Adipocyte (in vitro differentiated cells): ENCODE data around the gene HELQ.

Experiments used
- DNase-seq: peaks from one replicate; pipeline ENCODE4 v3.0.0-alpha.2; 2015; ENCODE audit warnings: low read depth
- H3K27me3 ChIP-seq: replicated peaks from 2 replicates; pipeline ENCODE4 v1.7.0; 2013; ENCODE audit warnings: mild to moderate bottlenecking, low read length, moderate library complexity; ENCODE audit not compliant: control insufficient read depth, insufficient read depth
- H3K36me3 ChIP-seq: 2 replicates; pipeline ENCODE4 v1.7.0; 2013; ENCODE audit warnings: low read length, mild to moderate bottlenecking, moderate library complexity; ENCODE audit not compliant: control insufficient read depth, insufficient read depth, severe bottlenecking
- H3K4me1 ChIP-seq: 2 replicates; pipeline ENCODE4 v1.7.0; 2013; ENCODE audit warnings: mild to moderate bottlenecking, low read length, moderate library complexity; ENCODE audit not compliant: control insufficient read depth, insufficient read depth
- H3K4me3 ChIP-seq: 2 replicates; pipeline ENCODE4 v1.7.0; 2013; ENCODE audit warnings: mild to moderate bottlenecking, low read length, moderate library complexity
- H3K9ac ChIP-seq: 2 replicates; pipeline ENCODE4 v1.7.0; 2013; ENCODE audit warnings: mild to moderate bottlenecking, low read length, moderate library complexity
- H3K9me3 ChIP-seq: 2 replicates; pipeline ENCODE4 v1.7.0; 2013; ENCODE audit warnings: mild to moderate bottlenecking, low read length, moderate library complexity; ENCODE audit not compliant: control insufficient read depth

Gene HELQ

GRCh38 chr4:83388313-83388676 is 67.3 kb downstream of the HELQ start:
- Histone ChIP-seq H3K36me3 (no peaks in the 10 kb centered on the region), H3K27me3 (no peaks in the 10 kb centered on the region), H3K9me3 (no peaks in the 10 kb centered on the region), H3K4me3 (no peak overlapping the region), H3K4me1 (peaks cover 12% of the 10 kb centered on the region), H3K9ac (no peak overlapping the region)
- no peak for DNase-seq

DNA sequence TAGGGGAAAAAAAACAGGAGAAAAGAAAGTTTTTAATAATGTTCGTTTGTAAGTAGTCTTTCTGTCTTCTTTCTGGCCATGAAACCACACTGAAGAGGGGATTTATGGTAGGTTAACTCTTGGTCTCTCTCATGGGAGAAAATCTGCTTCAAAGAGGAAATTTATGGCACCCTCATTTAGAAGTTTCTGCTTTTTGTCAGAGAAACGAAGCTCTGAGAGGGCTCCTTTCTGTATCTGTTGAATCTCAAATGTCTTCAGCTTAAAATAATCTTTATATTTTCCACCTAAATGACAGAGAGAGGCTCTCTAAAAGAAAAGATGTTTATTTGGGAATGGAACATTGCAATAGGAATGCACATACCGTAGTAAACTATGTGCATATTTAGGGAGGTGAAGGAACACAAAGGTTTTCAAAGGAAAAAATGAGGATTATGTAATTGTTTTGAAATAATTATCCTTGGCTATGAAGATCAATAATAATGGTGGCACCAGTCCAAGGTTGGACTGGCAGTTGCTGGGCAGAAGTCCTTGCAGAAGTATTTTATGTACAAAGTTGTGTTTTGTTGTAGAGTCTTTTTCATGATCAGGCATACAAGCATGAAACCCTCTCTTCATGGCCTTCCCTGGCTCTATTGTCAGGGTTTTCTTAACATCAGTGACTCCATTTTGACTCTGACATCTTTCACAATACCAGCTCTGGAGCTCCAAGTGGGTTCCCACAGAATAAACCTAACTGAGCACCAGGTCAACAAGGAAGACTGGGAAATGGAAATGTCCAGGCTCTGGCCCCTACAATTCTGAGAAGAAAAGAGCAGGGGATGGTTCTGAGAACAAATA is 67.9 kb downstream of the HELQ start:
- H3K27me3 ChIP-seq: no peaks in the 10 kb centered on the region
- no peak overlapping the region for H3K9ac ChIP-seq
- H3K36me3 ChIP-seq: no peaks in the 10 kb centered on the region
- H3K9me3 ChIP-seq: no peaks in the 10 kb centered on the region
- DNase-seq: peak; percentile 12
- H3K4me1 ChIP-seq: peaks cover 12% of the 10 kb centered on the region
- no peak overlapping the region for H3K4me3 ChIP-seq

GRCh38 chr4:83387012-83387411 is 68.6 kb downstream of the HELQ start:
- peak; percentile 7 for DNase-seq
- Histone ChIP-seq H3K9me3 (peaks cover 4% of the 10 kb centered on the region), H3K4me1 (peaks cover 12% of the 10 kb centered on the region), H3K4me3 (no peak overlapping the region), H3K27me3 (no peaks in the 10 kb centered on the region), H3K36me3 (no peaks in the 10 kb centered on the region), H3K9ac (no peak overlapping the region)

- no peak for DNase-seq
- peaks cover 10% of the 10 kb centered on the region for H3K4me1 ChIP-seq
- no peak overlapping the region for H3K4me3 ChIP-seq
- H3K36me3 ChIP-seq: no peaks in the 10 kb centered on the region
- H3K9ac ChIP-seq: no peak overlapping the region
- peaks cover 7% of the 10 kb centered on the region for H3K9me3 ChIP-seq
- no peaks in the 10 kb centered on the region for H3K27me3 ChIP-seq
These were observed 72.8 kb downstream of the HELQ start for GRCh38 chr4:83382850-83383249.

- H3K36me3 ChIP-seq: no peaks in the 10 kb centered on the region
- peaks cover 7% of the 10 kb centered on the region for H3K9me3 ChIP-seq
- no peak overlapping the region for H3K9ac ChIP-seq
- peaks cover 3% of the 10 kb centered on the region for H3K4me1 ChIP-seq
- no peaks in the 10 kb centered on the region for H3K27me3 ChIP-seq
- H3K4me3 ChIP-seq: no peak overlapping the region
- no peak for DNase-seq
These were observed 74.5 kb downstream of the HELQ start for GRCh38 chr4:83381173-83381572.

DNA sequence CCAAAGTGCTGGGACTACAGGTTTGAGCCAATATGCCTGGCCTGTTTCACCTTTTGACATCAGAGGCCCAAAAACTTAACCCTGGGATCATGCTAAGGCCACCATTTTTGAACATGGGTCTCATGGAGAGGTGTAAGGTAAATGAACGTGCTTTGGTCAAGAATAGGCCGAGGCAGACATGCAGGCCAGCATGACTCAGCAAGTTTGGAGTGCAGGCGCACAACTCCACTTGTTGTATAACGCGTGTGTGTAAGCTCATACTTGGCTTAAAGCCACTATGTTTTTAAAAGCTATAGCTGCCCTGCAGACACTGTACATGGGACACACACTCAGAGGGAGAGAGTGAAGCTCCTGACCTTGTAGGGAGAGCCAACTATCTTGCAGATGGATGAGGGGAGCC is 77.2 kb downstream of the HELQ start:
- no peak for DNase-seq
- H3K9me3 ChIP-seq: peaks cover 7% of the 10 kb centered on the region
- H3K9ac ChIP-seq: no peak overlapping the region
- peaks cover 3% of the 10 kb centered on the region for H3K4me1 ChIP-seq
- no peak overlapping the region for H3K4me3 ChIP-seq
- H3K27me3 ChIP-seq: no peaks in the 10 kb centered on the region
- H3K36me3 ChIP-seq: no peaks in the 10 kb centered on the region

- DNase-seq: no peak
- H3K4me3 ChIP-seq: no peak overlapping the region
- peaks cover 3% of the 10 kb centered on the region for H3K4me1 ChIP-seq
- no peaks in the 10 kb centered on the region for H3K27me3 ChIP-seq
- no peaks in the 10 kb centered on the region for H3K9me3 ChIP-seq
- no peaks in the 10 kb centered on the region for H3K36me3 ChIP-seq
- H3K9ac ChIP-seq: no peak overlapping the region
These were observed 82.7 kb downstream of the HELQ start for GRCh38 chr4:83372931-83373330.

GRCh38 chr4:83371936-83372335 is 83.7 kb downstream of the HELQ start:
- Histone ChIP-seq H3K9ac (no peak overlapping the region), H3K4me1 (peaks cover under 1% of the 10 kb centered on the region), H3K4me3 (no peak overlapping the region), H3K36me3 (no peaks in the 10 kb centered on the region), H3K27me3 (no peaks in the 10 kb centered on the region), H3K9me3 (no peaks in the 10 kb centered on the region)
- DNase-seq: no peak

DNA sequence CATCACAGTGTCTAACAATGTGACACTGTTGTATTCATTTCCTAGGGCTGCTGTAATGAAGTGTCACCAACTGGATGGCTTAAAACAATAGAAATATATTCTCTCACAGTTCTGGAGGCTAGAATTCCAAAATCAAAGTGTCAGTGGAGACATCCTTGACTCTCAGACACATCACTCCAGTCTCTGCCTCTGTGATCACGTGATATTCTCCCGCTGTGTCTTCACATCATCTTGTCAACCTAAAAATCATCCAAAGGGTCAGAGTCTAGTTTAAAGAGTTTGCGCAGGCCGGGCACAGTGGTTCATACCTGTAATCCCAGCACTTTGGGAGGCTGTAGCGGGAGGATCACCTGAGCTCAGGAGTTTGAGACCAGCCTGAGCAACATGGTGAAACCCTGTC is 84.4 kb downstream of the HELQ start:
- Histone ChIP-seq H3K27me3 (no peaks in the 10 kb centered on the region), H3K36me3 (no peaks in the 10 kb centered on the region), H3K4me3 (no peak overlapping the region), H3K9ac (no peak overlapping the region), H3K9me3 (no peaks in the 10 kb centered on the region), H3K4me1 (no peaks in the 10 kb centered on the region)
- DNase-seq: no peak

DNA sequence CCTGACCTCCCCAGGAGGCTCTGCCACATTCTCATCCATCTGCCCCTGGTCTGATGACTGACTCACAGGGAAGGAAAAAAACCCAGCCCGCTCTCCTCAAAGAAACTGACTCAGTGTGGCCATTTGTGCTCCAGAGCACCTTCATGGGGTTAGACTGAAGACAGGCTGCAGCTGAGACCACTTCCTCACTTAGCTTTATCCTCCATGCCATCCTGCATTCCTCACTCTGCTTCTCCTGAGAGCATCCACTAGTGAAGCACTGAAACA is 85.0 kb downstream of the HELQ start:
- Histone ChIP-seq H3K4me1 (no peaks in the 10 kb centered on the region), H3K27me3 (no peaks in the 10 kb centered on the region), H3K9ac (no peak overlapping the region), H3K4me3 (no peak overlapping the region), H3K36me3 (no peaks in the 10 kb centered on the region), H3K9me3 (no peaks in the 10 kb centered on the region)
- DNase-seq: no peak

GRCh38 chr4:83369831-83370639 is 85.6 kb downstream of the HELQ start:
- Histone ChIP-seq H3K9ac (no peak overlapping the region), H3K36me3 (no peaks in the 10 kb centered on the region), H3K9me3 (no peaks in the 10 kb centered on the region), H3K27me3 (no peaks in the 10 kb centered on the region), H3K4me3 (no peak overlapping the region), H3K4me1 (no peaks in the 10 kb centered on the region)
- DNase-seq: no peak
